ENCODE data around the gene EFNA5. TPM values are rescaled to one million over a fixed set of nuclear protein-coding genes. Genes with fewer than 3 reads are reported as not detected.

EFNA5 gene
- total RNA-seq, 6 experiments from 2014 or later, result 0.26 TPM; not detected in 5

DNA sequence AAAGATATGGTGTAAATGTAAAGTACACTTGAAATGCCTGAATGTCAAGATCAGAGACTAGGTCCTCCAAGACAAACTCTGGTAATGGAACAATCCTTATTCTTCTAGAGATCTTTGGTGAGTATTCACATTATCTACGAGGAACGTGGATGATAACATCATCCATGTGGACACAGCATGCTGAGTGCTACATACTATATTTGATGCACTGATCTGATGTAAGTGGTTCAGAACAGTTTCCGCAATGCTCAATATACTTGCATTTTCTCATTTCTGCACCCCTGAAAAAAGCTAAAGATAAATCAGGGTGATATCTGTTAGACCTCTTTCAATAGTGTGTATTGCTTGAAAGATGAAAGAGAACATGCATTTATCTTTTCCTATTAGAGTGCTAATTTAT lies 226.8 kb downstream of the EFNA5 start:
- H3K9me3 Mint-ChIP-seq, result peaks cover 10% of the 10 kb centered on the region
- no peaks in the 10 kb centered on the region for H3K36me3 Mint-ChIP-seq (ENCODE audit: low read depth)
- H3K4me1 Mint-ChIP-seq (ENCODE audit: low read depth), result no peaks in the 10 kb centered on the region
- H3K27ac Mint-ChIP-seq, result no peak overlapping the region
- no peak for DNase-seq
- H3K4me3 Mint-ChIP-seq, result no peak overlapping the region
- TF ChIP-seq, protein P1, sequence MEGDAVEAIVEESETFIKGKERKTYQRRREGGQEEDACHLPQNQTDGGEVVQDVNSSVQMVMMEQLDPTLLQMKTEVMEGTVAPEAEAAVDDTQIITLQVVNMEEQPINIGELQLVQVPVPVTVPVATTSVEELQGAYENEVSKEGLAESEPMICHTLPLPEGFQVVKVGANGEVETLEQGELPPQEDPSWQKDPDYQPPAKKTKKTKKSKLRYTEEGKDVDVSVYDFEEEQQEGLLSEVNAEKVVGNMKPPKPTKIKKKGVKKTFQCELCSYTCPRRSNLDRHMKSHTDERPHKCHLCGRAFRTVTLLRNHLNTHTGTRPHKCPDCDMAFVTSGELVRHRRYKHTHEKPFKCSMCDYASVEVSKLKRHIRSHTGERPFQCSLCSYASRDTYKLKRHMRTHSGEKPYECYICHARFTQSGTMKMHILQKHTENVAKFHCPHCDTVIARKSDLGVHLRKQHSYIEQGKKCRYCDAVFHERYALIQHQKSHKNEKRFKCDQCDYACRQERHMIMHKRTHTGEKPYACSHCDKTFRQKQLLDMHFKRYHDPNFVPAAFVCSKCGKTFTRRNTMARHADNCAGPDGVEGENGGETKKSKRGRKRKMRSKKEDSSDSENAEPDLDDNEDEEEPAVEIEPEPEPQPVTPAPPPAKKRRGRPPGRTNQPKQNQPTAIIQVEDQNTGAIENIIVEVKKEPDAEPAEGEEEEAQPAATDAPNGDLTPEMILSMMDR (IDR thresholded peaks at IDR 0.05), result no peak
- peaks cover 7% of the 10 kb centered on the region; the same call in 1 of the 2 replicates for H3K27me3 Mint-ChIP-seq (ENCODE audit: insufficient read depth)

DNA sequence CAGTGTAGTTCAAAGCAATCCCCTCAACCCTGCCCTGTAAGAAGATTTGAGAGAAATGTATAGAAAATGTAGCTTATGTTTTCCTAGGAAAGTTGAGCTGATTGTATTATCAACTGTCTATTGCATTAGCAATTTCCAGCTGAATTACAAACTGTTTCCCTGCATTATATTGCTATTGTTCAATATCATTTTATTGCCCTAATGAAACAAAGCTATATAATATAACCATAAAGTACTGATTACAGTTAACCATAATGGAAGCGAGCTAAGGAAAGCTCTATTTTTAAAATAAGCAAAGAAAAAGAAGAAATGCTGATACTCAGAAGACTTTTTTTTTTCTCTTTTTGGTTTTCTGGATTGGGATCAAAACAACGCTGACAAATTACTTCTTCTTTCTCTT lies 228.3 kb downstream of the EFNA5 start:
- no peak for DNase-seq
- H3K4me3 Mint-ChIP-seq, result no peak overlapping the region
- TF ChIP-seq, protein P1 (IDR thresholded peaks at IDR 0.05), result no peak
- H3K9me3 Mint-ChIP-seq, result peaks cover 7% of the 10 kb centered on the region
- no peaks in the 10 kb centered on the region for H3K36me3 Mint-ChIP-seq (ENCODE audit: low read depth)
- peaks cover 2% of the 10 kb centered on the region; the same call in 1 of the 2 replicates for H3K27me3 Mint-ChIP-seq (ENCODE audit: insufficient read depth)
- H3K27ac Mint-ChIP-seq, result no peak overlapping the region
- H3K4me1 Mint-ChIP-seq (ENCODE audit: low read depth), result no peaks in the 10 kb centered on the region

DNA sequence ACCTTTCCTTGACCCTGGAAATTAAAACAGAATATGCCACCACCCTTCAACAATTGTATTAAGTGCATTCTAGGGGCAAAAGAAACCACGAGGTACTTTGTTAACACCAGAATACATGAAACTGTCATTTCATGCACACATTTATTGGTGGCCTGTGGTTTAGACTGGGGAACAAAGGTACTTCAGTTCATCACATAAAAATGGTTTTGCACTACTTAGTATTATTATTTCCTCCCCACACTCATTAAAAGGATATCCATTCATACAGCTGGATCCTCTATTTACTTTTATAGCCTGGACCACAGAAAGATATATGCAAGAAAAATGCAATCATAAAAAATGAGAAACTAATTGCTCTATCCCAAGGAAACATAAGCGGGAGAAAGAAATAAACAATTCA lies 230.9 kb downstream of the EFNA5 start:
- no peak overlapping the region for H3K4me3 Mint-ChIP-seq
- peaks cover 7% of the 10 kb centered on the region for H3K9me3 Mint-ChIP-seq
- H3K27me3 Mint-ChIP-seq (ENCODE audit: insufficient read depth), result peaks cover 2% of the 10 kb centered on the region; the same call in 1 of the 2 replicates
- no peak for DNase-seq
- no peaks in the 10 kb centered on the region for H3K36me3 Mint-ChIP-seq (ENCODE audit: low read depth)
- H3K4me1 Mint-ChIP-seq (ENCODE audit: low read depth), result no peaks in the 10 kb centered on the region
- no peak overlapping the region for H3K27ac Mint-ChIP-seq
- TF ChIP-seq, protein P1 (IDR thresholded peaks at IDR 0.05), result no peak

DNA sequence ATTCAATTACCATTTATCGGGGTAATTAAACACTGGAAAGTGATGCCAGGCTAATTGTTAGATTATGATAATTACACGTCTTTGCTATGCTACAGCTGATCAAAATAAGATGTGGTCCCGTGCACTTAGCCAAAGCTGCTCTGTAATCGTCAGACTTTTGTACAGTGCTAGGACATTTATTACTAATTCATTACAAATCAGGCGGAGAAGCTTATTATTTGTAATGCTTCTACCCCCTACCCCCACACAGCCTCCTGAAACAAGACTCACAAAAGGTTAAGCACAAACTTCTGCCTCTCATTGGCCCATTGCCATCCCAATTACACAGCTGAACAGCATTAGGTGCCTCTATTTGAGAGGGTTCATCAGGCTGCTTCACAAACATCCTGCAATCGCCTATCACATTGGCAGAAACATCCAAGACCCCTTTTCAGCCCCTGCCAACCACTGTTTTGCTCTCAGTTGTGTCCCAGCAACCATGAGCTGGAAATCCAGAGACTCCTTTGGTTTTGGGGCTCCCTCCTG lies 232.7 kb downstream of the EFNA5 start:
- DNase-seq, result no peak
- TF ChIP-seq, protein P1 (IDR thresholded peaks at IDR 0.05), result no peak
- H3K27me3 Mint-ChIP-seq (ENCODE audit: insufficient read depth), result no peaks in the 10 kb centered on the region; the same call in 1 of the 2 replicates
- no peaks in the 10 kb centered on the region for H3K36me3 Mint-ChIP-seq (ENCODE audit: low read depth)
- peaks cover 7% of the 10 kb centered on the region for H3K9me3 Mint-ChIP-seq
- H3K4me1 Mint-ChIP-seq (ENCODE audit: low read depth), result no peaks in the 10 kb centered on the region
- no peak overlapping the region for H3K27ac Mint-ChIP-seq
- H3K4me3 Mint-ChIP-seq, result no peak overlapping the region

DNA sequence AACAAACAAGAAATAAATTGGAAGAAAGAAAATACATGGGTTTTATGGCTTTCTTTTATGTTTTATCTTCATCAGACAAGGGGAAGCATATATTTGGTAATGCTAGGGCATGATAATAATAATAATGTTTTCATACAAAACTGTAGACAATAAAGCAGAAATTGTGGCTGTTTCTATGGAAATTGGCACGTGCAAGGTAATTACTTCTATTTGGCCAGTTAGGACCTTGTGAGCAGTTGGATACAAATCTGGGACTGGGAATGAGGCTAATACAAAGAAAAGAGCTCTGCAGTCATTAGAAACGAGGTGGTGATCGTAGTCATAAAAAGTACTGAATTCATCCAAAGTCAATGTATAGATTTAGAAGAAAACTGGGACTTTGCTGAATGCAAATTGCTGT lies 233.6 kb downstream of the EFNA5 start:
- TF ChIP-seq, protein P1 (IDR thresholded peaks at IDR 0.05), result no peak
- Mint-ChIP-seq H3K36me3 (ENCODE audit: low read depth) (no peaks in the 10 kb centered on the region), H3K4me1 (ENCODE audit: low read depth) (no peaks in the 10 kb centered on the region), H3K4me3 (no peak overlapping the region), H3K27ac (no peak overlapping the region), H3K27me3 (ENCODE audit: insufficient read depth) (no peaks in the 10 kb centered on the region; the same call in 1 of the 2 replicates), H3K9me3 (peaks cover 7% of the 10 kb centered on the region)
- no peak for DNase-seq
